Astrocyte (in vitro differentiated cells and primary cell): ENCODE results near the gene BNIP5. TPM values are rescaled to one million over a fixed set of nuclear protein-coding genes. Genes with fewer than 3 reads are reported as not detected.

Experiments used
- DNase-seq: peaks from one replicate; pipeline ENCODE4 v3.0.0-alpha.2; 2010; ENCODE audit warnings: low read depth
- FAIRE-seq: peaks from 2 replicates; lab custom pipeline; 2011; peaks lifted over from hg19 to GRCh38; lab: Jason Lieb, UNC
- H2AFZ ChIP-seq: 2 replicates; pipeline ENCODE4 v1.6.0; 2012; ENCODE audit warnings: low read depth, low read length, inconsistent platforms
- H3K27ac ChIP-seq: 2 replicates; pipeline ENCODE4 v1.5.1; 2011; ENCODE audit warnings: low read depth, low read length, inconsistent platforms
- H3K27me3 ChIP-seq: 2 replicates; pipeline ENCODE4 v1.6.0; 2011; ENCODE audit warnings: low read length, inconsistent platforms; ENCODE audit not compliant: insufficient read depth
- H3K36me3 ChIP-seq: 2 replicates; pipeline ENCODE4 v1.5.1; 2011; ENCODE audit warnings: low read length, inconsistent platforms; ENCODE audit not compliant: insufficient read depth
- H3K4me1 ChIP-seq: 2 replicates; pipeline ENCODE4 v1.5.1; 2011; ENCODE audit warnings: low read length, inconsistent platforms; ENCODE audit not compliant: insufficient read depth
- H3K4me2 ChIP-seq: 2 replicates; pipeline ENCODE4 v1.6.0; 2012; ENCODE audit warnings: low read length, inconsistent platforms
- H3K4me3 ChIP-seq: 2 replicates; pipeline ENCODE4 v1.5.1; 2011; ENCODE audit warnings: low read depth, mild to moderate bottlenecking, low read length, inconsistent platforms; ENCODE audit not compliant: insufficient read depth
- H3K79me2 ChIP-seq: 2 replicates; pipeline ENCODE4 v1.6.0; 2012; ENCODE audit warnings: mild to moderate bottlenecking, low read length, inconsistent platforms; ENCODE audit not compliant: insufficient read depth
- H3K9ac ChIP-seq: 2 replicates; pipeline ENCODE4 v1.6.0; 2012; ENCODE audit warnings: mild to moderate bottlenecking, low read length, inconsistent platforms
- H3K9me3 ChIP-seq: 2 replicates; pipeline ENCODE4 v1.5.1; 2012; ENCODE audit warnings: low read depth, mild to moderate bottlenecking, low read length, inconsistent platforms; ENCODE audit not compliant: insufficient read depth
- H4K20me1 ChIP-seq: 2 replicates; pipeline ENCODE4 v1.6.0; 2012; ENCODE audit warnings: low read length, inconsistent platforms; ENCODE audit not compliant: insufficient read depth
- H3K27ac Mint-ChIP-seq: one replicate; pipeline ENCODE4 v1.8.0; 2021; ENCODE audit warnings: mild to moderate bottlenecking, mixed read lengths; ENCODE audit not compliant: unreplicated experiment
- H3K27me3 Mint-ChIP-seq: one replicate; pipeline ENCODE4 v1.8.0; 2021; ENCODE audit warnings: low read depth, mixed read lengths; ENCODE audit not compliant: unreplicated experiment
- H3K36me3 Mint-ChIP-seq: one replicate; pipeline ENCODE4 v1.8.0; 2021; ENCODE audit warnings: low read depth, mixed read lengths; ENCODE audit not compliant: unreplicated experiment
- H3K4me1 Mint-ChIP-seq: one replicate; pipeline ENCODE4 v1.8.0; 2021; ENCODE audit warnings: low read depth, mixed read lengths; ENCODE audit not compliant: unreplicated experiment
- H3K4me3 Mint-ChIP-seq: one replicate; pipeline ENCODE4 v1.8.0; 2021; ENCODE audit warnings: mild to moderate bottlenecking, moderate library complexity, mixed read lengths; ENCODE audit not compliant: unreplicated experiment
- H3K9me3 Mint-ChIP-seq: one replicate; pipeline ENCODE4 v1.8.0; 2021; ENCODE audit warnings: mild to moderate bottlenecking, mixed read lengths; ENCODE audit not compliant: unreplicated experiment
- CTCF ChIP-seq: IDR thresholded peaks from 2 replicates; pipeline ENCODE4 v1.5.1; 2011; ENCODE audit warnings: low read depth, mild to moderate bottlenecking, inconsistent platforms, low read length, moderate library complexity; ENCODE audit not compliant: insufficient read depth
- EZH2 ChIP-seq: IDR thresholded peaks from 2 replicates; pipeline ENCODE4 v1.6.1; 2012; ENCODE audit warnings: mild to moderate bottlenecking, low read length, inconsistent platforms; ENCODE audit not compliant: insufficient read depth
- total RNA-seq: library from RNA; stranded (reverse); gene quantifications from 2 replicates; pipeline ENCODE4 v1.2.1, GENCODE V29; 2021

Gene BNIP5
- total RNA-seq, 1 donor from 2014 or later, result not detected

GRCh38 chr6:36308514-36308913 lies 28.2 kb downstream of the BNIP5 start:
- no peak for DNase-seq
- Histone ChIP-seq H3K9ac (no peak overlapping the region), H3K27me3 (peaks cover 15% of the 10 kb centered on the region), H3K36me3 (no peaks in the 10 kb centered on the region), H3K4me3 (no peak overlapping the region), H3K27ac (no peak overlapping the region), H3K4me2 (no peak overlapping the region), H3K4me1 (no peaks in the 10 kb centered on the region), H2AFZ (no peak overlapping the region), H3K9me3 (no peaks in the 10 kb centered on the region), H4K20me1 (no peaks in the 10 kb centered on the region), H3K79me2 (no peaks in the 10 kb centered on the region)
- Mint-ChIP-seq H3K36me3 (no peaks in the 10 kb centered on the region), H3K9me3 (peaks cover 6% of the 10 kb centered on the region), H3K27me3 (peaks cover 28% of the 10 kb centered on the region), H3K27ac (no peak overlapping the region), H3K4me3 (no peak overlapping the region), H3K4me1 (peaks cover 7% of the 10 kb centered on the region)
- FAIRE-seq, result no peak
- no peak for TF ChIP-seq EZH2
- TF ChIP-seq CTCF, result no peak

- Histone ChIP-seq H3K79me2 (no peaks in the 10 kb centered on the region), H3K4me1 (no peaks in the 10 kb centered on the region), H3K9ac (no peak overlapping the region), H2AFZ (no peak overlapping the region), H3K27ac (no peak overlapping the region), H3K9me3 (no peaks in the 10 kb centered on the region), H3K4me2 (no peak overlapping the region), H3K4me3 (no peak overlapping the region), H3K36me3 (no peaks in the 10 kb centered on the region), H3K27me3 (peaks cover 8% of the 10 kb centered on the region), H4K20me1 (no peaks in the 10 kb centered on the region)
- DNase-seq (no peak), FAIRE-seq (no peak)
- Mint-ChIP-seq H3K4me1 (peaks cover 8% of the 10 kb centered on the region), H3K9me3 (peaks cover 6% of the 10 kb centered on the region), H3K36me3 (no peaks in the 10 kb centered on the region), H3K27ac (peak overlapping the region; percentile 41), H3K4me3 (no peak overlapping the region), H3K27me3 (peaks cover 18% of the 10 kb centered on the region)
- TF ChIP-seq EZH2, result no peak
- TF ChIP-seq CTCF, result no peak
Measured at GRCh38 chr6:36306375-36306774, 30.3 kb downstream of the BNIP5 start.

GRCh38 chr6:36305885-36306284 lies 30.8 kb downstream of the BNIP5 start:
- H2AFZ ChIP-seq, result no peak overlapping the region
- Mint-ChIP-seq H3K36me3 (no peaks in the 10 kb centered on the region), H3K4me1 (peaks cover 11% of the 10 kb centered on the region), H3K4me3 (no peak overlapping the region), H3K9me3 (peaks cover 5% of the 10 kb centered on the region), H3K27me3 (peaks cover 13% of the 10 kb centered on the region), H3K27ac (no peak overlapping the region)
- no peaks in the 10 kb centered on the region for H3K4me1 ChIP-seq
- H3K9me3 ChIP-seq, result no peaks in the 10 kb centered on the region
- no peak overlapping the region for H3K27ac ChIP-seq
- H3K9ac ChIP-seq, result no peak overlapping the region
- no peak overlapping the region for H3K4me2 ChIP-seq
- no peaks in the 10 kb centered on the region for H3K36me3 ChIP-seq
- TF ChIP-seq EZH2, result no peak
- TF ChIP-seq CTCF, result no peak
- H3K4me3 ChIP-seq, result no peak overlapping the region
- no peak for FAIRE-seq
- H4K20me1 ChIP-seq, result no peaks in the 10 kb centered on the region
- H3K79me2 ChIP-seq, result no peaks in the 10 kb centered on the region
- no peak for DNase-seq
- peaks cover 8% of the 10 kb centered on the region for H3K27me3 ChIP-seq
